ENCODE data around the gene PLEKHM3.

The PLEKHM3 gene

DNA sequence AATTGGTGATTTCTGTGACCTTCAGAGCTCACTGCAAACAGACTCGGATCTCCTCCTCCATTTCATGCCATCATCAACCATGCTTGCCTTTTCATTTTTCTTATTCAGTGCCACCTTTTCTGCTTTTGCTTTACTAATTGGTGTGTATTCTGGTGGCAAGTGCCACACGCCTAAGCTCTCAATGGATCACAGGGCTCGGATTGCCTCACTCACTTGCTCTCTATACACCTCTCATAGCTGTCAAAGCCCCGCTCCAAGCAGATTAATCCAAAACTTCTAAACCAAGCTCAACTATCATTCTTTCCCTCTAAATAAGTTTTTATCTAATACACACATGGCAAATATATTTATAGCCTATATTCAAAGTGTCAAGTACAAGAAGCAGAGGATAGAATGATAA is 86.4 kb downstream of the PLEKHM3 start:
- Histone ChIP-seq H3K27me3 (no peaks in the 10 kb centered on the region), H4K20me1 (no peaks in the 10 kb centered on the region), H3K36me3 (peaks cover 4% of the 10 kb centered on the region; the same call in 1 of the 2 replicates), H3K4me3 (no peak overlapping the region), H3K4me2 (no peak overlapping the region), H3K27ac (no peak overlapping the region), H3K9ac (no peak overlapping the region), H3K9me3 (no peaks in the 10 kb centered on the region), H3K4me1 (peaks cover 9% of the 10 kb centered on the region; the same call in 1 of the 2 replicates)
- no peak for TF ChIP-seq Cebpa-rat (IDR thresholded peaks at IDR 0.05)

DNA sequence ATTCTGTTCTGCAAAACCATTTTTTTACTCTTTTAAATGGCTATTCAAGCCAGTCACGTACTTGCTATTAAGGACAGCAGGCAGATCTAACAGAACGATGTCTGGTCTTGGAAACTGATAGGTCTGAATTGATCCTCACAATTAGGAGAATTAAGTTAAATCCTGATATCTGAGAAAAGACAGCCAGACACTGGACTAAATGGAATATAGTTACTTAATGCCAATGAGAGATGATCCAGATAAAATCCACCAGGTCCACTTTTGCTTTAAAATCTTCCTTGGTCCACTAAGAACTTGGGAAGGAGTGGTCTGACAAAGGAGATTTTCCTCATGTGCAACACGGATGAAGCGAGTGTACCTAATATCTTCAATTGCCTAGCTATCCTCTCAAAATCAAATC is 86.9 kb downstream of the PLEKHM3 start:
- Histone ChIP-seq H3K4me1 (peaks cover 9% of the 10 kb centered on the region; the same call in 1 of the 2 replicates), H4K20me1 (no peaks in the 10 kb centered on the region), H3K27me3 (no peaks in the 10 kb centered on the region), H3K9me3 (no peaks in the 10 kb centered on the region), H3K27ac (no peak overlapping the region), H3K4me3 (no peak overlapping the region), H3K36me3 (peaks cover 4% of the 10 kb centered on the region; the same call in 1 of the 2 replicates), H3K4me2 (no peak overlapping the region), H3K9ac (no peak overlapping the region)
- no peak for TF ChIP-seq Cebpa-rat (IDR thresholded peaks at IDR 0.05)

DNA sequence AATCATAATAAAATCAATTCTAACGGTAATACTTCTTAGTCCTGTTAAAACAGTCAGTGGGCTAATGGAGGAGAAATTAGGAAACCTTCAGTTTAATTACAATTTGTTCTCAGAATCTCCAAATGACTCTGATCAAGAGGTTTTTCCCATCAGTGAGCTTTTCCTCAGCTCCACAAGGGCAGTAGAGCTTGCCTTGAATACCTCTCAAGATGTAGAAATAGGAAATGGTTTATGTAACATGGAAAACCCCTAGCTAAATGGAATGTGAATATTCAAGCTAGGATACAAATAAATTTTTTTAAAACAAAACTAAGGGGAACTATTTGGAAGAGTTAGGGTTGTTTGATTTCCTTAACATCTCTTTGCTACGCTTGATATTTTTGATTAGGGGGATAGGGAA is 87.5 kb downstream of the PLEKHM3 start:
- Histone ChIP-seq H3K27ac (no peak overlapping the region), H3K36me3 (peaks cover 4% of the 10 kb centered on the region; the same call in 1 of the 2 replicates), H3K4me3 (no peak overlapping the region), H3K9ac (no peak overlapping the region), H3K4me2 (no peak overlapping the region), H3K9me3 (no peaks in the 10 kb centered on the region), H4K20me1 (no peaks in the 10 kb centered on the region), H3K27me3 (no peaks in the 10 kb centered on the region), H3K4me1 (peaks cover 9% of the 10 kb centered on the region; the same call in 1 of the 2 replicates)
- TF ChIP-seq Cebpa-rat (IDR thresholded peaks at IDR 0.05): no peak

DNA sequence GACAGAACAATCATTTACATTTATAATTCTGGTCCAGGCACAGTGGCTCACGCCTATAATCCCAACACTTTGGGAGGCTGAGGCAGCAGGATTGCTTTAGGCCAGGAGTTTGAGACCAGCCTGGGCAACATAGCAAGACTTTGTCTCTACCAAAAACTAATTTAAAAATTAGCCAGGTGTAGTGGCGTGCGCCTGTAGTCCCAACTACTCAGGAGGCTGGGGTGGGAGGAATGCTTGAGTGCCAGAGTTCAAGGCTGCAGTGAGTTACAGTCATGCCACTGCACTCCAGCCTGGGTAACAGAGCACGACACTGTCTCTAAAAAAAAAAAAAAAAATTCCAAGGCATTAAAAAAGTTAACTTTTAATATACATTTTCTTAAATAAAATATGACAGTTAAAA is 88.1 kb downstream of the PLEKHM3 start:
- peaks cover 3% of the 10 kb centered on the region; the same call in 1 of the 2 replicates for H3K36me3 ChIP-seq
- no peaks in the 10 kb centered on the region for H4K20me1 ChIP-seq
- H3K27me3 ChIP-seq: no peaks in the 10 kb centered on the region
- H3K4me2 ChIP-seq: no peak overlapping the region
- H3K27ac ChIP-seq: no peak overlapping the region
- TF ChIP-seq Cebpa-rat (IDR thresholded peaks at IDR 0.05): no peak
- H3K9ac ChIP-seq: no peak overlapping the region
- peaks cover 9% of the 10 kb centered on the region; the same call in 1 of the 2 replicates for H3K4me1 ChIP-seq
- no peaks in the 10 kb centered on the region for H3K9me3 ChIP-seq
- no peak overlapping the region for H3K4me3 ChIP-seq

DNA sequence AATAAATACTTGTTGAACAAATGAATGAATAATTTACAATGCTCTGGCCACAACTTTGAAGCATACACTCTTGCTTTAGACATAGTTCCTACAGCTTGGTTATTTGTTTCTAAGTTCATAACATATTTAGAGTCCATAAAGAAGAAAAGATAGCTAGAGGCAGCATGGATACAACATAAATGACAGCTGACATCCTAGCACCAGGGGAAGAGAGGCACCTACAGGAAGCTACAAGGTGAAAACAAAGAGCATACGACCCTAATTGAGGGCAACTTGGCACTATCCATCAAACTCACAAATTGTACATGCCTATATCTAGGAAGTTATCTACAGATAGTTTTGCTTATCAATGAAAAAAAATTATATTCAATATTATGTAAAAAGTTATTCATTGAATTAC is 88.9 kb downstream of the PLEKHM3 start:
- no peaks in the 10 kb centered on the region for H3K36me3 ChIP-seq
- H3K4me1 ChIP-seq: peaks cover 9% of the 10 kb centered on the region; the same call in 1 of the 2 replicates
- TF ChIP-seq Cebpa-rat (IDR thresholded peaks at IDR 0.05): no peak
- no peaks in the 10 kb centered on the region for H3K27me3 ChIP-seq
- no peaks in the 10 kb centered on the region for H3K9me3 ChIP-seq
- H4K20me1 ChIP-seq: no peaks in the 10 kb centered on the region
- H3K4me2 ChIP-seq: no peak overlapping the region
- H3K9ac ChIP-seq: no peak overlapping the region
- H3K4me3 ChIP-seq: no peak overlapping the region
- no peak overlapping the region for H3K27ac ChIP-seq

DNA sequence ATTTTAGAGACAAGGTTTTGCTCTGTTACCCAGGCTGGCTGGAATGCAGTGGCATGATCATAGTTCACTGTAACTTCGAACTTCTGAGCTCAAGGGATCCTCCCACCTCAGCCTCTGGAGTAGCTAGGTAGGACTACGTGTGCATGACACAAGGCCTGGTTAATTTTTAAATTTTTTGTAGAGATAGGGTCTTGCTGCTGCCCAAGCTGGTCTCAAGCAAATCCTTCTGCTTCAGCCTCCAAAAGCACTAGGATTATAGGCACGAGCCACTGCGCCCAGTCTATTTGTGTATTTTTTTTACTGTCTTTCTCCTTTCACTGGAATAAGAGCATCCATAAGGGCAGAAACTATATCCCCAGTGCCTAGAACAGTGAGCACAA is 89.3 kb downstream of the PLEKHM3 start:
- no peak for TF ChIP-seq Cebpa-rat (IDR thresholded peaks at IDR 0.05)
- Histone ChIP-seq H3K4me1 (peaks cover 9% of the 10 kb centered on the region; the same call in 1 of the 2 replicates), H4K20me1 (no peaks in the 10 kb centered on the region), H3K27me3 (no peaks in the 10 kb centered on the region), H3K27ac (no peak overlapping the region), H3K4me2 (no peak overlapping the region), H3K4me3 (no peak overlapping the region), H3K36me3 (no peaks in the 10 kb centered on the region; the same call in 1 of the 2 replicates), H3K9ac (no peak overlapping the region), H3K9me3 (no peaks in the 10 kb centered on the region)

DNA sequence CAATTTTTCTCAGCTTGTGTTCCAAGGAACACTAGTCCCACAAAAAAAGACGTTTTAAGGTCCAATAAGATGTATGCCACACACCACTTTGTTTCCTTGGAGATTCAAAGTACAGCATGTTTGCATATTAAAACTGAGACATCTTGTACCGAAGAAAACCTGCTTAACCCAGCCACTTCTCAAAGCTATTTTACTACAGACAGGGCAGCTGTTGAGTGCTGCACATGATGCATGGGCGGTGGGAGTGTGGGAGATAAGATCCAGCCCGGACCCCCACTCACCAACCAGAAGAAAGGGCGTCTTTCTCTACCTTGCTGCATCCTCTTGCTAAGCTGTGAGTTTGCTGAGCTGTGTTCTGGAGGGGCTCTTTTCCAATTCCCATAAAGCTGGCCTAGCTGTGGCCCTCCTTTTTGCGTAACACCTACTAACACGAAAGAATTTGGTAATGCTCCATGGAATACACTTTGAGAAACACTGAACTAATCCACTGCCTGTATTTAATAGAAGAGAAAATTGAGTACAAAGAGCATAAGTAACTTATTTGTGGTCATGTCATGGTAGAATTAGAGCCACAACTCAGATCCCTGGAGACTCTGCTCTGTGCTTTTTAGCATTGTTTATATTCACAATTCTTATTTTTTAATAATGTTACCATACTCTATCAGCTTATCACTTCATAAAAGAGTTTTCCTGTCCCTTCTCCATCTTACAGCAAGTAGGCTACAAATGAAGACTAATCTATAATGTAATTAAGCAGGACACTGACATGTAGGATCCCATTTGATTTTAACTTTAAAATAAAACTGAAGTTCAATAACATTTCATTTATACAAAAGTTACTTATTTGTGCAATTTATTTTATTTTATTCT is 90.0 kb downstream of the PLEKHM3 start:
- Histone ChIP-seq H3K9me3 (no peaks in the 10 kb centered on the region), H3K9ac (no peak overlapping the region), H4K20me1 (no peaks in the 10 kb centered on the region), H3K27me3 (no peaks in the 10 kb centered on the region), H3K4me2 (no peak overlapping the region), H3K27ac (no peak overlapping the region), H3K36me3 (peaks cover 6% of the 10 kb centered on the region; the same call in 1 of the 2 replicates), H3K4me3 (no peak overlapping the region), H3K4me1 (peaks cover 9% of the 10 kb centered on the region; the same call in 1 of the 2 replicates)
- no peak for TF ChIP-seq Cebpa-rat (IDR thresholded peaks at IDR 0.05)

DNA sequence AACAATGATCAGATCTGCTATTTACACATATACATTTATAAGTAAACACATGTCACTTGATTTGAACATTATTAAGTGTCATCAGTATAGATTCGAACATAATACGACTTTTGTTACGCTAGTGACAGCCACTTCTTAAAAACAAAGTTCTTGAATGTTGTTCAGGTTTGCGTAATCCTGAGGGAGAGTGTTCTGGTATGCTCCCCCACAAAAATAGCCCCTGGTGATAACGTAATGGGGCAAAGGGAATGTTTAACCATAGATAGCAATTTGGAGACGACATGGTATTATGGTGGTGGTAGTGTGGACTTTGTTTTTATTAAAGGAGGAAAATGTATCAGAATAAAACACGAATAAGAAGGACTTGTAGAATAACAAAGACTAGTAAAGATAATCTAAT is 90.6 kb downstream of the PLEKHM3 start:
- H3K27ac ChIP-seq: no peak overlapping the region
- no peak for TF ChIP-seq Cebpa-rat (IDR thresholded peaks at IDR 0.05)

DNA sequence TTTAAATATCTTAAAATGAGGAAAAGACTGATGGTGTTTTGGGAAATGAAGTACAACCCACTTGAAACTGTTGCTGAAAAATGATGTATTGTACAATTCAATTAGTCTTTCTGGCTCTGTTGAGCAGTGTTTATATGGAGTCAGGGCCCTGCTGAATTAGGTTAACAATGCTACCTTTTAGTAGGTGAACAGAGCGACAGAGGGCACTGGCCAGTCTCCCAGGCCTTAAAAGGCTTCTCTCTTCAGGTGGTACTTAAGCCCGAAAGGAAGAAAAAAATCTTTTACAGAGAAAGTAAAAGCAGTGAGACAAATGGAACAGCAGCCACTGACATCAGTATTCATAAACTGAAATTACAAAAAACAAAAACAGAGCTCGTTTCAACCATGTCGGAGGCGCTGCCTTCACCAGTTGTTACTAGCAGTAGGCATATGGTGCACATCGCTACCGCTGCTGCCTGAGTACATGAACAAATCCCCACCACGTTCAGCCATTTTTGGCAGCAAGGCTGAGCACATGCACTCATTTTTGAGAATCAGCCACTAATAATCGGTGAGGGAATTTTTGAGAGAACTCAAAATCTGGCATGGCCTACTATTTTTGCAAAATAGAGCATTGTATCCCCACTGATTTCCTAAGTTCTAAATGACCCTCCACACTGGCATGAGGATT is 91.8 kb downstream of the PLEKHM3 start:
- Histone ChIP-seq H4K20me1 (no peaks in the 10 kb centered on the region), H3K4me2 (no peak overlapping the region), H3K4me1 (peaks cover 9% of the 10 kb centered on the region; the same call in 1 of the 2 replicates), H3K27ac (no peak overlapping the region), H3K9ac (no peak overlapping the region), H3K9me3 (no peaks in the 10 kb centered on the region), H3K27me3 (no peaks in the 10 kb centered on the region), H3K4me3 (no peak overlapping the region), H3K36me3 (peaks cover 6% of the 10 kb centered on the region; the same call in 1 of the 2 replicates)
- no peak for TF ChIP-seq Cebpa-rat (IDR thresholded peaks at IDR 0.05)

More for the DNA sequence above, 90.6 kb downstream of the PLEKHM3 start:
- Histone ChIP-seq H3K9ac (no peak overlapping the region), H3K9me3 (no peaks in the 10 kb centered on the region), H3K4me2 (no peak overlapping the region), H3K27me3 (no peaks in the 10 kb centered on the region), H4K20me1 (no peaks in the 10 kb centered on the region), H3K36me3 (peaks cover 6% of the 10 kb centered on the region; the same call in 1 of the 2 replicates), H3K4me3 (no peak overlapping the region), H3K4me1 (peaks cover 9% of the 10 kb centered on the region; the same call in 1 of the 2 replicates)

DNA sequence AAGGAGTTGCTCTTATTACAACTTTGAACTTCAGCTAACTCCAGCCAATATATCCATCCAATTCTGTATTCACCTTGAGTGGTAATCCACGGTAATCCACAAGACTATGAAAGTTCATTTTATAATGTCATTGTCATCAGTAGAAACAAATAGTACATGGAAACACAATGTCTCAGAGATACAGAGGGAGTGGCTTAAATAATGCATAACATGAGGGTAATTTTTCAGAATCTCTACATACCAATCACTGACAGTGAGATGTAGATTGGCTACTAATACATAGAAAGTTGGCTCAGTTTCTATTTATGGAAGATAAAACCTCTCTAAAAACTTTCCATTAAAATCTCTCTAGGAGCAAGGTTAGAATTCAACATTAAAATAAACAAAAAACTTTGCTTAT is 93.2 kb downstream of the PLEKHM3 start:
- Histone ChIP-seq H3K36me3 (peaks cover 6% of the 10 kb centered on the region; the same call in 1 of the 2 replicates), H3K27ac (no peak overlapping the region), H3K4me3 (no peak overlapping the region), H3K4me1 (peaks cover 9% of the 10 kb centered on the region; the same call in 1 of the 2 replicates), H3K9ac (no peak overlapping the region), H3K4me2 (no peak overlapping the region), H4K20me1 (no peaks in the 10 kb centered on the region), H3K27me3 (no peaks in the 10 kb centered on the region), H3K9me3 (no peaks in the 10 kb centered on the region)
- TF ChIP-seq Cebpa-rat (IDR thresholded peaks at IDR 0.05): no peak

All from BLaER1 (cell line).